Measurements from ENCODE around the gene RNASEH1. TPM values are rescaled to one million over a fixed set of nuclear protein-coding genes. Genes with fewer than 3 reads are reported as not detected.

The RNASEH1 gene
- total and polyA plus RNA-seq, 2 of the 8 experiments (the other 6 are each of a cell fraction or from before 2014, with no cell fraction given), result 11.7 to 42.7 TPM

- ChIA-PET CTCF (ENCODE audit: partially characterized antibody) (interaction anchor here (0.9 to 1.2 kb wide), 2 partner anchors 30 to 62 kb away, joined by 3 read pairs; no protein-coding TSS in a partner anchor), POLR2A (ENCODE audit: partially characterized antibody) (interaction anchor here (0.9 to 1.7 kb wide), 5 partner anchors 13 to 23 kb away, joined by 3 to 5 read pairs (median 4); no protein-coding TSS in a partner anchor)
- Histone ChIP-seq H2BK15ac (ENCODE audit: low read length) (no peak overlapping the region), H3K18ac (ENCODE audit: extremely low read depth, low read length) (no peak overlapping the region), H3K27me3 (replicated peaks in 1 of 4; ENCODE audit: control insufficient read depth in 3 of 4, extremely low read depth in 1 of 4, insufficient read depth in 3 of 4, low read length in 3 of 4) (no peaks in the 10 kb centered on the region), H3K27ac (ENCODE audit: low read depth, low read length) (no peak overlapping the region), H4K5ac (ENCODE audit: insufficient read length, low read depth, low read length) (no peak overlapping the region), H3K4me1 (replicated peaks in 1 of 4; ENCODE audit: control insufficient read depth in 3 of 4, insufficient read depth in 4 of 4, low read length in 3 of 4) (no peaks in the 10 kb centered on the region), H3K4me2 (ENCODE audit: insufficient read depth in 1 of 2, low read depth in 2 of 2, low read length in 2 of 2) (no peak overlapping the region), H3K4me3 (ENCODE audit: extremely low read depth in 1 of 4, insufficient read depth in 2 of 4, low read depth in 3 of 4, low read length in 4 of 4) (no peak overlapping the region), H3K56ac (replicated peaks; ENCODE audit: insufficient read length, low read depth, low read length) (no peak overlapping the region), H3K14ac (ENCODE audit: insufficient read length) (no peak overlapping the region), H3K79me1 (ENCODE audit: low read depth, low read length) (no peaks in the 10 kb centered on the region), H2BK20ac (ENCODE audit: low read length) (no peak overlapping the region), H3K79me2 (ENCODE audit: control insufficient read depth in 1 of 2, insufficient read depth in 2 of 2, low read length in 2 of 2) (no peaks in the 10 kb centered on the region), H4K8ac (ENCODE audit: extremely low read depth, insufficient read depth, low read length) (no peak overlapping the region), H3K36me3 (ENCODE audit: control insufficient read depth in 2 of 4, insufficient read depth in 4 of 4, low read length in 3 of 4) (no peaks in the 10 kb centered on the region), H3K4ac (replicated peaks; ENCODE audit: insufficient read length, low read depth, low read length) (no peak overlapping the region), H4K20me1 (replicated peaks in 1 of 2; ENCODE audit: control insufficient read depth in 1 of 2, insufficient read depth in 2 of 2, low read length in 2 of 2) (peaks cover 0 to 5% of the 10 kb centered on the region in 2 experiments), H3K23ac (ENCODE audit: insufficient read length) (no peak overlapping the region), H3K9me3 (ENCODE audit: insufficient read depth in 2 of 2, low read depth in 1 of 2, low read length in 1 of 2) (no peaks in the 10 kb centered on the region), H4K91ac (replicated peaks; ENCODE audit: insufficient read length, low read length) (no peak overlapping the region), H2BK12ac (ENCODE audit: low read depth, low read length) (no peak overlapping the region), H2AK5ac (ENCODE audit: low read depth, low read length) (no peak overlapping the region), H2AFZ (ENCODE audit: low read length) (no peak overlapping the region), H2BK120ac (replicated peaks; ENCODE audit: low read depth, low read length) (no peak overlapping the region), H3K9ac (replicated peaks in 1 of 4; ENCODE audit: extremely low read depth in 1 of 4, low read depth in 3 of 4, low read length in 3 of 4) (no peak overlapping the region), H2BK5ac (ENCODE audit: low read depth, low read length) (no peak overlapping the region), H3K23me2 (ENCODE audit: low read depth, low read length) (no peaks in the 10 kb centered on the region)
- DNase-seq (ENCODE audit: low read depth in 1 of 2, low spot score in 2 of 2), result no peak
- 87% methylated on average over 22 of the region's 22 CpGs; no CpG with 5 or more reads in 1 of the 2 experiments for WGBS, 2 experiments (ENCODE audit: extremely low coverage in 1 of 2, insufficient coverage in 1 of 2, insufficient read length in 1 of 2, insufficient replicate concordance in 2 of 2, low coverage in 1 of 2, low lambda C conversion rate in 2 of 2, missing lambda C conversion rate in 1 of 2)
- no peak for FAIRE-seq
- TF ChIP-seq POLR2AphosphoS5 (IDR thresholded peaks at IDR 0.05; ENCODE audit: low read depth, low read length) (no peak), CEBPB (IDR thresholded peaks at IDR 0.05; ENCODE audit: low read depth, low read length) (peak; percentile 64)
These were observed 41.0 kb upstream of the RNASEH1 start for GRCh38 chr2:3598912-3599854.

Measured in H1 (cell line).